Activated CD4-positive, alpha-beta T cell treated with anti-CD3 and anti-CD28 coated beads, Interleukin-2, amount 10 ng/mL, durations not matched to agents 7 days and 5 days (primary cell): Measurements from ENCODE around the gene IFNL2. TPM values are rescaled to one million over a fixed set of nuclear protein-coding genes. Genes with fewer than 3 reads are reported as not detected.
"Not testable (repeated sequence)": the region's sequence is repeated elsewhere in the genome, so short reads cannot be mapped to it uniquely, and the experiment has no call there.

Experiments used
- CTCF ChIA-PET: fragments of 350-600 bp; sonication (Branson Sonifier 250); formaldehyde crosslinking; loops from one replicate; lab custom pipeline; 2021; ENCODE audit warnings: antibody characterized with exemption; lab: Charles Lee
- POLR2A ChIA-PET: fragments of 350-600 bp; sonication (Branson Sonifier 250); formaldehyde crosslinking; loops from one replicate; lab custom pipeline; 2021; ENCODE audit warnings: antibody characterized with exemption; lab: Charles Lee
- DNase-seq: peaks from one replicate; pipeline ENCODE4 v3.0.0-alpha.2; 2020
- H3K27ac Mint-ChIP-seq: one replicate; pipeline ENCODE4 v1.8.0; 2021; ENCODE audit warnings: mild to moderate bottlenecking, moderate library complexity, mixed read lengths
- H3K27me3 Mint-ChIP-seq: one replicate; pipeline ENCODE4 v1.8.0; 2021; ENCODE audit warnings: mixed read lengths
- H3K36me3 Mint-ChIP-seq: one replicate; pipeline ENCODE4 v1.8.0; 2021; ENCODE audit warnings: low read depth, mixed read lengths
- H3K4me1 Mint-ChIP-seq: one replicate; pipeline ENCODE4 v1.8.0; 2021; ENCODE audit warnings: mixed read lengths
- H3K4me3 Mint-ChIP-seq: one replicate; pipeline ENCODE4 v1.8.0; 2021; ENCODE audit warnings: mild to moderate bottlenecking, moderate library complexity, mixed read lengths
- H3K9me3 Mint-ChIP-seq: one replicate; pipeline ENCODE4 v1.8.0; 2021; ENCODE audit warnings: mixed read lengths
- total RNA-seq, 2 experiments: library from RNA; stranded (reverse); gene quantifications; one replicate each; pipeline ENCODE4 v1.2.3, GENCODE V29; 2021

The IFNL2 gene
- total RNA-seq, 2 experiments from 2014 or later: not detected

DNA sequence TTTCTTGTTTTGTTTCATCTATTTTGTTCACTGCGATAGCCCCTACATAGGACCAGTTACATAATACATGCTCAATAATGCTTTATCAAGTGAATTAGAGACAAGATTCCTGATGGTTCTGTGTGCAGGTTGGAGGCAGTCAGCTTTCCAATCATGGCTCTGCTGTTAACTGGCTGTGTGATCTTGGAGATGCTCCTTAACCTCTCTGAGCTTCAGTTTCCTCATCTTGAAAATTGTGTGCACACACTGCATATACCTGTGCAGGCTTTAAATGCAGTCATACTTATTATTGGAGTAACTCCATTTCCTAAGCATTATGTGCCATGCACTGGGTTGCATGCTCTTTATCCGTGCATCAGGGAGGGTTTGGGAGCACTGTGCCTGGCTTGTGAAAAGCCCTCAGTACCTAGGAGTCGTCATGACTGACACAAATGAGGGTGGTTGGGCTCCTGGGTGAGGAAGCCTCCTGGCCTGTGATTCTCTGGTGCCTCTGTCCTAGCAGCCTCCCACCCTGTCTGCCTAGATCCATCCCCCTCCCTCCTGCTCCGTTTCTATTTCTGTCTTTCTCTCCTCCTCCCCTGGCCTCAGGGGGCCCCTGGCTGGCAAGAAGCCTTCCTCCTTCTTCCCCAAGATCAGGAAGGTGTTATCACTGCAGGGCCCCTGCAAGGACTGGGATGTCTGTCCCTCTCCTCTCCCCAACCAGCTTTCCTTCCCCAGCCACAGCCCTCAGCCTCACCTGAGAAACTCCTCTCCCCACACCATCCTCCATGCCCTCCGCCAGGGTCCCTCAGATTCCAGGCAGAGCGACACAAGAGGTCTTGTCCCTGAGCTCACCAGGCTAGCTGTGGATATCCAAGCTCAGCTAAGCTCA, 36.7 kb downstream of the IFNL2 start:
- ChIA-PET POLR2A (no interaction called here), CTCF (interaction anchor here (1.4 kb wide), 1 partner anchor 26 kb away, joined by 3 read pairs; no protein-coding TSS in a partner anchor)
- Mint-ChIP-seq H3K9me3 (no peaks in the 10 kb centered on the region), H3K4me3 (no peak overlapping the region), H3K27ac (no peak overlapping the region), H3K27me3 (peaks cover 11% of the 10 kb centered on the region), H3K36me3 (peaks cover 4% of the 10 kb centered on the region), H3K4me1 (peaks cover 5% of the 10 kb centered on the region)
- DNase-seq: no peak

DNA sequence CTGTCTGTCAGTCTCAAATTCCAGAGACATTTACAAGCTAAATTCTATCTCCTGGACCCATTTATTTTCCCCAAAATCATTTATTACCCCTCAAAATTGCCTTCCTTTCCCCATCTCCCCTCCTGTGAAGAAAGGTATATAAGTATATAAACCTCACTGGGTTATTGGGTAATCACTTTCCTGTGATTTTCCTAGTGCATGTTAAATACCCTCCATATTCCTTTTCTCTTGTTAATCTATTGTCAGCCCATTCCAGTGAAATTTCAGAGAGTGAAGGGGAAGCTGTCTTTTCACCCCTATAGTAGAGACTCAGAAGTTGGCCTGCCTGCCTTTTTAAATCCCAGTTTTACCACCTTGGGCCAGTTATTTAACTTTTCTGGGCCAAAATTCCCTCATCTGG, 37.9 kb downstream of the IFNL2 start:
- Mint-ChIP-seq H3K9me3 (no peaks in the 10 kb centered on the region), H3K36me3 (peaks cover 8% of the 10 kb centered on the region), H3K27ac (no peak overlapping the region), H3K4me1 (no peaks in the 10 kb centered on the region), H3K27me3 (peaks cover 7% of the 10 kb centered on the region), H3K4me3 (no peak overlapping the region)
- CTCF ChIA-PET: no interaction called here
- DNase-seq: no peak
- POLR2A ChIA-PET: no interaction called here

DNA sequence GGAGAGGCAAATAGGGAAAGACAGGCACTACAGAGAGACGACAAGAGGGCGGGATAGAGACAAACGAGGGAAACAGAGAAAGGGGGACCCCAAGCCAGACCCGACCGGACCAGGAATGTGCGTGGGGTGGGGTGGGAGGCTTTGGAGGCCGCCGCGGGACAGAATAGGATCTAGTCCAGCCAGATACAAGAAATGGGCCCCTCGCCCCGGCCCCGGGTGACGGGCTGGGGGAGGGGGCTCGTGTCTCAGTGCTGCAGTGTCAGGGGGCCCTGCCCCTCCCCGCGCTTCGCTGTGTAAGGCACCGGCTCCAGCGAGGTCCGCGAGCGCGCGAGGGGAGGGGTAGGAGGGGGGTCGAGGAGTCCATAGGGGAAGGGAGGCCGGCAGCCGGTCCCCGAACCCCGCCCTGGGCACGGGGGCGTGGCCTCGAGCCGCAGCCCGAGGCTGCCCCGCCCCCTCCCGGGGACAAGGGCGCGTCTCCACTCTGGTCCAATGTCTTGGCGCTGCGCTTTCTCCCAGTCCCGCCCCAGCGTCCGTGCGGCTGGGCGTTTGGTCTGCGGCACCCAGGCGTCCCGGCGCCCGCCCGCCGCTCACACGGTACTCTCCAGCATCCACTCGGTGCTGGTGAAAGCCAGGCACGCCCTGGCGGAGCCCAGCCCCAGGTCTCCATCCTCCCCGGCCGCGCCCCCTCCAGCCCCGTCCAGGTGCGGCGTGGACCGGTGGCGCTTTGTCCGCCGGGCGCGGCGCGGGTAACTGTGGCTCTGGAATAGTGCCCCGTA, 39.0 kb downstream of the IFNL2 start:
- Mint-ChIP-seq H3K4me1 (no peaks in the 10 kb centered on the region), H3K27me3 (peaks cover 6% of the 10 kb centered on the region), H3K36me3 (peaks cover 11% of the 10 kb centered on the region), H3K4me3 (no peak overlapping the region), H3K27ac (no peak overlapping the region), H3K9me3 (no peaks in the 10 kb centered on the region)
- POLR2A ChIA-PET: no interaction called here
- no peak for DNase-seq
- CTCF ChIA-PET: no interaction called here

DNA sequence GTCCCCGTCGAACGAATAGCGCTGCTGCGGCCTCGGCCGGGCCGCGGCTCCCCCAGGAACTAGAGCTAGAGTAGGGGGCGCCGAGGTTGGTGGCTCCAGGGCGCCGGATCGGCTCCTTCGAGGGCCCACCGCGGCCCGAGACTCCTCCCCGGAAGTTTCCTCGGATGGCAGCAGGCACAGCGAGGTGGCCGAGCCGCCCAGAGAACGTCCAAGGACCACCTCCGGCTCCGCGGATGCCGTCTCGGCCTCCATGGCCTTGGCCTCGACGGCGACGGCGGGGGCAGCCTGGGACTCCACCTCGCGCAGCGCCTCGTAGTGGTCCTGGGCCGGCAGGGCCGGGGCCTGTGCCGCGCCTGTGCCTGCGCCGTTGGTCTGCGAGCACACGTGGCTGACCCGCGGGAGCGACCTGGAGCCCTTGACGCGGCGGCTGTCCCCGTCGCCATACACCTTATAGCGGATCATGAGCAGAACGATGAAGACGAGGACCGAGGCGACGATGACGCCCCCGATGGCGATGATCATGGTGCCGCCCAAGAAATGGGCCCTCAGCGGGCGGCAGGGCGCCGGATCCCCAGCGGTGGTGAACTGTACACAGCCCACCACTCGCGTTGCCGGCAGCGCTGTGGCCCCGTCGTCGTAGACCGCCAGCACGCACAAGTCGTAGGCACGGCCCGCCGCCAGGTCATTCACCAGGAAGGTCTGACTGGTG, 39.8 kb downstream of the IFNL2 start:
- Mint-ChIP-seq H3K4me1 (no peaks in the 10 kb centered on the region), H3K27ac (no peak overlapping the region), H3K9me3 (no peaks in the 10 kb centered on the region), H3K36me3 (peaks cover 14% of the 10 kb centered on the region), H3K4me3 (no peak overlapping the region), H3K27me3 (peaks cover 5% of the 10 kb centered on the region)
- ChIA-PET POLR2A (no interaction called here), CTCF (no interaction called here)
- no peak for DNase-seq

DNA sequence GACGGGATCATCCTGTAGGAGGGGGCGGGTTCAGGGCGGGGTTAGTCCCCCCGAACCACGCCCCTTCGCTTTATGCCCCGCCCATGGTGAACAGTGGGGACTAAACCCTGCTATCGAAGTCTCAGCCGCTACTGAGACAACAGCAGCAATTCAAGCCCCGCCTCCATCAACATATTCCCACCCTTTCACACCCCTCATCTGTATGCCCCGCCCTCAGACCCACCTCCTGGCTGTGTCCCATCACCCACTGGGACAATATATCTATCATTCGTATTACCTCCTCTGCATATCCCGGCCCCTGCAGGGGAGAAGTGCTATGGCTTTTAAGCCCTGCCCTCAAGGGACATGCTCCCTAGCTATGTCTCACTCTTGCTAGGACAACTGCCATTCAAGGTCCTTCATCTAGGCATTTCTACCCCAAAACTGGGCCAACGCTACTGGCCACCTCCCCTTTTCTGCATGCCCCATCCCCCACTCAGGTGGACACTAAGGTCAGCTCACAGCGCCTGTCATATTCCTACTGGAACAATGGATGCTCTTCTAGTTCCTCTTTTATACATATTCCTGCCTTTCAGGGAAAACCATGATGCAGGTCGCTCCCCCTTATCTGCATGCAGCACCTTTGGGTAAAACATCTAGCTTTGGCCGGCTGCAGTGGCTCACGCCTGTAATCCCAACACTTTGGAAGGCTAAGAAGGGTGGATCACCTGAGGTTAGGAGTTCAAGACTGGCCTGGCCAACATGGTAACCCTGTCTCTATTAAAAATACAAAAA, 40.5 kb downstream of the IFNL2 start:
- Mint-ChIP-seq H3K36me3 (peaks cover 18% of the 10 kb centered on the region), H3K4me1 (no peaks in the 10 kb centered on the region), H3K27ac (no peak overlapping the region), H3K9me3 (no peaks in the 10 kb centered on the region), H3K27me3 (peaks cover 3% of the 10 kb centered on the region), H3K4me3 (no peak overlapping the region)
- ChIA-PET CTCF (interaction anchor here (0.7 to 1.0 kb wide), 3 partner anchors 8 to 1499 kb away, joined by 4 to 6 read pairs (median 5); no protein-coding TSS in a partner anchor), POLR2A (no interaction called here)
- no peak for DNase-seq

DNA sequence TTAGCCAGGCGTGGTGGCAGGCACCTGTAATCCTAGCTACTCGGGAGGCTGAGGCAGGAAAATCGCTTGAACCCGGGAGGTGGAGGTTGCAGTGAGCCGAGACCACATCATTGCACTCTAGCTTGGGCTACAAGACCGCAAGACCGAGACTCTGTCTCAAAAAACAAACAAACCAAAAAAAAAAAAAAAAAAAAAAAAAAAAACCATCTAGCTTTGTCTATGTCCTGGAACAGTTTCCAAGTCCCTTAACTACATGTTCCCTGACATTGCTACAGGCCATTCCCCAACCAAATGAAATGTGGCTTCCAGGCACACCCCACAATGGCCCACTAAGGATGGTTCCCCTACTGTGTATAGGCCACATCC, 41.1 kb downstream of the IFNL2 start:
- H3K27ac Mint-ChIP-seq, POLR2A ChIA-PET, H3K27me3 Mint-ChIP-seq, DNase-seq, H3K4me1 Mint-ChIP-seq, H3K9me3 Mint-ChIP-seq, H3K4me3 Mint-ChIP-seq: not testable (repeated sequence)
- peaks cover 19% of the 10 kb centered on the region for H3K36me3 Mint-ChIP-seq
- CTCF ChIA-PET: interaction anchor here (0.7 to 1.0 kb wide), 3 partner anchors 9 to 1499 kb away, joined by 4 to 6 read pairs (median 5); no protein-coding TSS in a partner anchor

DNA sequence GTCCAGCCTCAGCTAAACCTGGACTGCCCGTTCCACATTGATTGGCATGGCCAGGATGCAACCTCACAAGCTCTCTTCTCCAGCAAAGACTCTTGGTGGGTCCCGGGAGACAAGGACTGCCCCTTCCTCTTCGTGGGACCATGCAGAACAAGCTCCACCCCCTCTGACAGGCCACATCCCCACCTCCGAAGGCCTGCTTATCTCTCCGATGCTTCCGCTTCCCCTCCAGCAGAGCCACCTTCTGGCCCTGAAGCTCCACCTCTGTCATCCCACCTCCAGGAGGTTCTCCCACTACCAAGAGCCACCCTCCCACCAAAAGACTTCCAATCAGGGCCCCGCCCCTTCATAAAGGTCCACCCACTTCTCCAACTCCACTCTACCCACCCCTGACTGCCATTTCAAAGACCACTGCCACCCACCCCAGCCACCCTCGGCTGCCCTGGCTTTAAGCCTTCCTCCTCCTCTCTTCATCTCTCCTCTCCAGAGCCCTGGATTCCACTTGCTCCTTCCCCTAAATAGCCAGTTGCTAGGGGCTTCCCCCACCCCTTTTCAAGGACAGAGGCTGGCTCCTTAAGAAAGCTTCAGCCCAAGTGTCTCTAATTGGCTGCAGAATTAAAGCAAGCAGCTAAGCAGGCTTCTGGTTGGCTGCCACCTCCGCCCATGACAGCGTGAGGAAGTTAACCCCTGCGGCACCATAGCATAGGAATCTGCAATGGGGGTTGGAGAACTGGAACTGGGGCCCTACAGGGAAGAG, 42.5 kb downstream of the IFNL2 start:
- no peaks in the 10 kb centered on the region for H3K9me3 Mint-ChIP-seq

DNA sequence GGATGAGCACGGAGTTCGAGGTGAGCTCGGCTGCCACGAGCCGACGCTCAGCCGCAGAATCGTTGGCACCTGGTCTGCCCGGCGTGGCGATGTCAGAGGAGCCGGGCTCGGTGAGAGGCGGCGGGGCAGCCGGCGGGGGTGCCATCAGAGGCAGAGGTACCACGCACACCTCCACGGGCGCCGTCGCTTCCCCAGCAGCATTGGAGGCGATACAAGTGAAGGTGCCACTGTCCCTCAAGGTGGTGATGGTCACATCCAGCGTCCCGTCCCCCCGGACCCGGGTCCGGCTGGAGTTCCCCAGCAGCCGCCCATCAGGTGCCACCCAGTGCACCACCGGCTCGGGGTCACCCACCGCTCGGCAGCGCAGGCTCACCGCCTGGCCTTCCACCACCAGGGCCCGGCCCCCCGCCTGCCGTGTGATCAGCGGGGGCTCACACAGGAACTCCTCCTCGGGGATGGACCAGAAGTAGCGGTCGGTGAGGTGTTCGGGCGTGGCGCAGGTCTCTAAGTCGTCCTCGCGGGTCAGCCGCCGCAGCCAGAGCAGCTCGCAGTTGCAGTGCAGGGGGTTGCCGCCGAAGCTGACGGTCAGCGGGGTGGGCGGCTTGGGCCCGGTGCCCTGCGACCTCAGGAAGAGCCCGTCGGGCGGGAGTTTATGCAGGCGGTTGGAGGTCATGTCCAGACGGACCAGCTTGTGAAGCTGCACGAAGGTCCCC, 46.0 kb downstream of the IFNL2 start:
- Mint-ChIP-seq H3K27ac (no peak overlapping the region), H3K9me3 (no peaks in the 10 kb centered on the region)
- POLR2A ChIA-PET: no interaction called here

More for the DNA sequence above, 42.5 kb downstream of the IFNL2 start:
- peaks cover 19% of the 10 kb centered on the region for H3K36me3 Mint-ChIP-seq
- ChIA-PET POLR2A (no interaction called here), CTCF (interaction anchor here (0.6 kb wide), 1 partner anchor 31 kb away, joined by 3 read pairs; no protein-coding TSS in a partner anchor)
- no peaks in the 10 kb centered on the region for H3K27me3 Mint-ChIP-seq
- H3K4me3 Mint-ChIP-seq: no peak overlapping the region
- H3K4me1 Mint-ChIP-seq: no peaks in the 10 kb centered on the region
- H3K27ac Mint-ChIP-seq: no peak overlapping the region
- DNase-seq: no peak

DNA sequence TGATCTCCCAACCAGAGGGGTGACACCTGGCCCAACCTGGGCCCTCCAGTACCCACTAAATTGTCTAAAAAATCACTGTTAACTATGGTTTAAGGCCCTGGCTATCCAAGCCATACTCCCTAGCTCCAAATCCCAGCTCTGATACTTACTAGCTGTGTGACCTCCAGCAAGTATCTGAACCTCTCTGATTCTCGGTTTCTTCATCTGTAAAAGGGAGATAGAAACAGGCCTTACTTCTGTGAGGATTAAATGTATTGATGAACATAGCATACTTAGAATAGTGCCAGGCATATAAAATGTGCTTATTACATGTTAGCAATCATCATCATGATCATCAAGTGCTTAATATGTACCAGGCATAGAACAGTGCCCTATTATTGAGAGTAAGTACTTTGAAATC, 47.7 kb downstream of the IFNL2 start:
- no peak for DNase-seq
- Mint-ChIP-seq H3K4me3 (no peak overlapping the region), H3K27me3 (no peaks in the 10 kb centered on the region), H3K9me3 (no peaks in the 10 kb centered on the region), H3K27ac (no peak overlapping the region), H3K36me3 (peaks cover 17% of the 10 kb centered on the region), H3K4me1 (peaks cover 15% of the 10 kb centered on the region)
- ChIA-PET CTCF (interaction anchor here (1.0 to 1.3 kb wide), 2 partner anchors 20 to 26 kb away, joined by 3 read pairs; partner anchors contain the start of genes IFNL1 and SAMD4B), POLR2A (no interaction called here)

More for the DNA sequence above, 46.0 kb downstream of the IFNL2 start:
- Mint-ChIP-seq H3K27me3 (no peaks in the 10 kb centered on the region), H3K36me3 (peaks cover 21% of the 10 kb centered on the region), H3K4me1 (peaks cover 6% of the 10 kb centered on the region), H3K4me3 (no peak overlapping the region)
- no peak for DNase-seq
- CTCF ChIA-PET: interaction anchor here (0.6 kb wide), 1 partner anchor 11 kb away, joined by 3 read pairs; no protein-coding TSS in a partner anchor

DNA sequence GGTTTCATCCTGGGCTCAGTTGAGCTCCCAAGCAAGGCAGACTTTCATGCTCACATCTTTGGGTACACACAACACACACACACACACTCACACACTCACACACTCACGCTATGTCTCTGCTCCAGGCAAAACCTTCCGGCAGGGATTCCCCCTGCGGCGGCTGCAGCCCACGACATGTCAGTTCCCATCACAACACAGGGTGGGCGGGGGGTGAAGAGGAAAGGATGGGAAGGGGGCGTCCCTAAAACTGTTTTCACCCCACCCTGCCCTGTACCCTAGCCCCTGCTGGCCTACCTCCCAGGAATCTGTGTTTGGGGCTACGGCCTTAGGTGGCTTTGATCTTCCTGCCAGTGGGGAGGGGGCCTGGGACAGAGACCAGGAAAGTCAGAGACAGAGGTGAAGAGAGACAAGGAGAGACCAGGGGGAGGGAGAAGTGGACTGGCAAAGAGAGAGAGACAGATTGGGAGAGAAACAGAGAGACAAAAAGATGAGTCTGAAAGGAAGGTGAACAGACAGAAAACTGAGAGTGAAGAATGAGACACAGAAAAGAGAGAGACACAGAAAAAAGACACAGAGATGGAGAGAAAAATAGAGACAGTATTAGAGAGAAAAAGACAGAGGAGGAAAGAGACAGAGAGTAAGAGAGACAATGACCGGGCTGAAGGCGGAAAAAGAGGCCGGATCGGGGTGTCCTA, 48.6 kb downstream of the IFNL2 start:
- CTCF ChIA-PET: no interaction called here
- peaks cover 2% of the 10 kb centered on the region for H3K27me3 Mint-ChIP-seq
- no peaks in the 10 kb centered on the region for H3K9me3 Mint-ChIP-seq
- POLR2A ChIA-PET: no interaction called here
- H3K36me3 Mint-ChIP-seq: peaks cover 14% of the 10 kb centered on the region
- peaks cover 23% of the 10 kb centered on the region for H3K4me1 Mint-ChIP-seq
- no peak overlapping the region for H3K4me3 Mint-ChIP-seq
- DNase-seq: no peak
- no peak overlapping the region for H3K27ac Mint-ChIP-seq
